ENCODE results near the gene PLA2R1.

The PLA2R1 gene

GRCh38 chr2:159922563-159922962 is 139.9 kb downstream of the PLA2R1 start:
- in situ Hi-C loops (cut with HindIII; ENCODE audit: low pct_unique_long_range_greater_than_20kb, low sequenced_read_pairs) = no loop called here
- DNase-seq (ENCODE audit: low read depth in 1 of 2, low spot score in 1 of 2) = no peak

GRCh38 chr2:159921752-159922404 is 140.5 kb downstream of the PLA2R1 start:
- no peak for TF ChIP-seq JUND (IDR thresholded peaks at IDR 0.05; ENCODE audit: low read depth)
- peak in 1 of 2 experiments; percentile 67 for DNase-seq (ENCODE audit: low read depth in 1 of 2, low spot score in 1 of 2)
- in situ Hi-C loops (cut with HindIII; ENCODE audit: low pct_unique_long_range_greater_than_20kb, low sequenced_read_pairs) = no loop called here

More at GRCh38 chr2:159922563-159922962, 139.9 kb downstream of the PLA2R1 start:
- no peak for TF ChIP-seq JUND (IDR thresholded peaks at IDR 0.05; ENCODE audit: low read depth)

GRCh38 chr2:159916511-159916910 is 145.9 kb downstream of the PLA2R1 start:
- in situ Hi-C loops (cut with HindIII; ENCODE audit: low pct_unique_long_range_greater_than_20kb, low sequenced_read_pairs) = no loop called here
- no peak for TF ChIP-seq JUND (IDR thresholded peaks at IDR 0.05; ENCODE audit: low read depth)

GRCh38 chr2:159913900-159914299 is 148.5 kb downstream of the PLA2R1 start:
- in situ Hi-C loops (cut with HindIII; ENCODE audit: low pct_unique_long_range_greater_than_20kb, low sequenced_read_pairs) = no loop called here
- DNase-seq (ENCODE audit: low read depth in 1 of 2, low spot score in 1 of 2) = no peak
- no peak for TF ChIP-seq JUND (IDR thresholded peaks at IDR 0.05; ENCODE audit: low read depth)

More at GRCh38 chr2:159916511-159916910, 145.9 kb downstream of the PLA2R1 start:
- DNase-seq (ENCODE audit: low read depth in 1 of 2, low spot score in 1 of 2) = no peak

- no peak for DNase-seq (ENCODE audit: low read depth in 1 of 2, low spot score in 1 of 2)
- in situ Hi-C loops (cut with HindIII; ENCODE audit: low pct_unique_long_range_greater_than_20kb, low sequenced_read_pairs) = no loop called here
- TF ChIP-seq JUND (IDR thresholded peaks at IDR 0.05; ENCODE audit: low read depth) = no peak
Observed at GRCh38 chr2:159912580-159912979, 149.8 kb downstream of the PLA2R1 start.

GRCh38 chr2:159910951-159911350 is 151.5 kb downstream of the PLA2R1 start:
- DNase-seq (ENCODE audit: low read depth in 1 of 2, low spot score in 1 of 2) = no peak
- in situ Hi-C loops (cut with HindIII; ENCODE audit: low pct_unique_long_range_greater_than_20kb, low sequenced_read_pairs) = no loop called here
- TF ChIP-seq JUND (IDR thresholded peaks at IDR 0.05; ENCODE audit: low read depth) = no peak

- TF ChIP-seq JUND (IDR thresholded peaks at IDR 0.05; ENCODE audit: low read depth) = no peak
- no peak for DNase-seq (ENCODE audit: low read depth in 1 of 2, low spot score in 1 of 2)
- in situ Hi-C loops (cut with HindIII; ENCODE audit: low pct_unique_long_range_greater_than_20kb, low sequenced_read_pairs) = no loop called here
Observed at GRCh38 chr2:159908623-159909022, 153.8 kb downstream of the PLA2R1 start.

- in situ Hi-C loops (cut with HindIII; ENCODE audit: low pct_unique_long_range_greater_than_20kb, low sequenced_read_pairs) = no loop called here
- TF ChIP-seq JUND (IDR thresholded peaks at IDR 0.05; ENCODE audit: low read depth) = no peak
- DNase-seq (ENCODE audit: low read depth in 1 of 2, low spot score in 1 of 2) = no peak
Observed at GRCh38 chr2:159907909-159908308, 154.5 kb downstream of the PLA2R1 start.

- no peak for TF ChIP-seq JUND (IDR thresholded peaks at IDR 0.05; ENCODE audit: low read depth)
- in situ Hi-C loops (cut with HindIII; ENCODE audit: low pct_unique_long_range_greater_than_20kb, low sequenced_read_pairs) = no loop called here
- DNase-seq (ENCODE audit: low read depth in 1 of 2, low spot score in 1 of 2) = no peak
Observed at GRCh38 chr2:159905926-159906714, 156.3 kb downstream of the PLA2R1 start.

GRCh38 chr2:159904959-159905305 is 157.5 kb downstream of the PLA2R1 start:
- no peak for TF ChIP-seq JUND (IDR thresholded peaks at IDR 0.05; ENCODE audit: low read depth)
- in situ Hi-C loops (cut with HindIII; ENCODE audit: low pct_unique_long_range_greater_than_20kb, low sequenced_read_pairs) = no loop called here
- DNase-seq (ENCODE audit: low read depth in 1 of 2, low spot score in 1 of 2) = peak in 1 of 2 experiments; percentile 23

- TF ChIP-seq JUND (IDR thresholded peaks at IDR 0.05; ENCODE audit: low read depth) = no peak
- DNase-seq (ENCODE audit: low read depth in 1 of 2, low spot score in 1 of 2) = peak; percentile 31 to 52
- in situ Hi-C loops (cut with HindIII; ENCODE audit: low pct_unique_long_range_greater_than_20kb, low sequenced_read_pairs) = no loop called here
Observed at GRCh38 chr2:159904127-159904958, 158.1 kb downstream of the PLA2R1 start, which contains the start of gene LY75. TSS of gene LY75 (minus strand) at chr2:159904756.

GRCh38 chr2:159903443-159904126 is 158.8 kb downstream of the PLA2R1 start:
- no peak for TF ChIP-seq JUND (IDR thresholded peaks at IDR 0.05; ENCODE audit: low read depth)
- in situ Hi-C loops (cut with HindIII; ENCODE audit: low pct_unique_long_range_greater_than_20kb, low sequenced_read_pairs) = no loop called here

More at GRCh38 chr2:159903443-159904126, 158.8 kb downstream of the PLA2R1 start:
- DNase-seq (ENCODE audit: low read depth in 1 of 2, low spot score in 1 of 2) = no peak

All from T47D (cell line).